ENCODE data around the gene FRYL.
"Not testable (repeated sequence)": the region's sequence is repeated elsewhere in the genome, so short reads cannot be mapped to it uniquely, and the experiment has no call there.

FRYL gene

DNA sequence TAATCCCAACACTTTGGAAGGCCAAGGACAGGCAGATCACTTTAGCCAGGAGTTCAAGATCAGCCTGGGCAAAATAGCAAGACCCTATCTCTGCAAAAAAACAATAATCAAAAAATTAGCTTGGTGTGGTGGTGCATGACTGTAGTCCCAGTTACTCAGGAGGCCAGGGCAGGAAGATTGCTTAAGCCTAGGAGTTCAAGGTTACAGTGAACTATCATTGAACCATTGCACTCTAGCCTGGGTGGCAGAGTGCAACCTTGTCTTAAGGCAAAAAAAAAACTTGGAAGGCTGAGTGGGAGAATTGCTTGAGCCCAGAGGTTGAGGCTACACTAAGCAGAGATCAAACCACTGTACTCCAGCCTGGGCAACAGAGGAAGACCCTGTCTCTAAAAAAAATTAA lies 5.2 kb upstream of the FRYL start:
- no peak for DNase-seq (ENCODE audit: low read depth, low spot score)

DNA sequence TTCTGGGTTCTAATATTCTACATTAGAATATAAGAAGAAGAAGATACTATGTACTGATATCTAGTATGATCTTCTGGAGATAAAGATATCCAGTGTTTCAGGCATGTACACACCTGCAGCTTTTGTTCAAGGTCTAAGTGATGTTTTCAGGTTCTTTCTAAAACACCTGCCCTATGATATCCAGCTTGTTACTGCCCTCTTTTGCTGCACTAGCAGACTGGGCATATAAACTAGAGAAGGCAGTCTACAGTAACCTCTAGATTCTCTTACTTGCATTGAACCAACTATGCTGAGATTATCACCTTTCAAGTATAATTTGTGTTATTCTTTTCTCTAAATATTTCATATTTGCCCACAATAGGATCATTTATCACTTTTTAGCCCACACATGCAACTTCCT lies 1.9 kb upstream of the FRYL start:
- DNase-seq (ENCODE audit: low read depth, low spot score) = no peak

DNA sequence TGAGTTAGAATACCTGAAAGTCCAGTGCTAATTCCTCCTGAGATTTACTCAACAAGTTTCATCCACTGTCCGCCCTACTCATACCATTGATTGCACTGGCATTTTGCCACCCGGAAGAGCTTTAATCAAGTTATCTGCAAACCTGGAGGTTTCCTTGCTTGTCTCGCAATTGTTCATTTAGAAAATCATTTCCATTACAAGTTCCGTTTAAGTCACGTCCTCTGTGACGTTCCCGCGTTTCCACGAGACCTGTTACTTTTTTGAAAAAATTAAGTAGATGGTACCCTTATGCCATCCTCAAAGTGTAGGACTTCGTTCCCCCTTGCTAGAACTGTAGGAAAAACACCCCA lies 761 bp upstream of the FRYL start:
- DNase-seq (ENCODE audit: low read depth, low spot score) = no peak

DNA sequence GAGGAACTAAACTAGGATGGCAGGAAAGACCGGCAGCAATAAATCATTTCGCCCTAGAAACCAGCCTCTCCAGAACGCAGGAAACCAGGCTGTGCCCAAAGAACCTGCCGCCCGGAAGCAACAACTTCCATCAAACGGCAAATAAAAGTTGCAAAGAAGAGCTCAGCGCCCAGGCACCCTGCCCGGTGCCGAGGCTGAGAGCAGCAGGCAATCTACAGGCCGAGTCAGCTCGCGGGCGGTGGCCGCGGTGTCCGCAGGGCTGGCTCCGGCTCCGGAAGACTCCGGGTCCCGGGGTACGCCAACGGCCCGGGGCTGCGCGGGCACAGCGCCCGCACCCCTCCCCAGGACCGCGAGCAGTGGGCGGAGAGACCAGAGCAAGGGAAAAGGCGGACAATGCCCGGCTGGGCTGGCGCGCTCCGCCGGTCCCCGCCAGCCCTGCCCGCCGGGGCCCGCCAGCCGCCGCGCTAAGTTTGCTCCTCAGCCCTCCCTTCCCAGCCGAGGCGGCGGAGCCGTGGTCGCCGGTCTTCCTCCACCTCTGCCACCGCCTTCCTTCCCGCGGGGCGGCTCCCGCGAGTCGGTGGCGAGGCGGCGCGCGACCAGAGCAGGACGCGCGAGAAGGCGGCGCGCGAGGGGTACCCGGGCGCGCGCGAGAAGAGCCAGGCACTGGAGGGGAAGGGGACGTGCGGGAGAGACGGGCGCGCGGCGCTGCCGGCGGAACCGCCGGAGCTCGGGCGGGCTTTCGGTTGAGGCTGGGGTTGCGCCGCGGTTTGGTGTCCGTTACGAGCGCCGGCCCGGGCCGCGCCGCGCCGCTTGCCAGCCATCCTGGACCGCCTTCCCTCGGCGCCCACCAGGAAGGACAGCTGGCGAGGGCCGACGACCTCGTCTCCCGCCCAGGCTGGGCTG lies 733 bp downstream of the FRYL start:
- DNase-seq (ENCODE audit: low read depth, low spot score) = peak; percentile 23

DNA sequence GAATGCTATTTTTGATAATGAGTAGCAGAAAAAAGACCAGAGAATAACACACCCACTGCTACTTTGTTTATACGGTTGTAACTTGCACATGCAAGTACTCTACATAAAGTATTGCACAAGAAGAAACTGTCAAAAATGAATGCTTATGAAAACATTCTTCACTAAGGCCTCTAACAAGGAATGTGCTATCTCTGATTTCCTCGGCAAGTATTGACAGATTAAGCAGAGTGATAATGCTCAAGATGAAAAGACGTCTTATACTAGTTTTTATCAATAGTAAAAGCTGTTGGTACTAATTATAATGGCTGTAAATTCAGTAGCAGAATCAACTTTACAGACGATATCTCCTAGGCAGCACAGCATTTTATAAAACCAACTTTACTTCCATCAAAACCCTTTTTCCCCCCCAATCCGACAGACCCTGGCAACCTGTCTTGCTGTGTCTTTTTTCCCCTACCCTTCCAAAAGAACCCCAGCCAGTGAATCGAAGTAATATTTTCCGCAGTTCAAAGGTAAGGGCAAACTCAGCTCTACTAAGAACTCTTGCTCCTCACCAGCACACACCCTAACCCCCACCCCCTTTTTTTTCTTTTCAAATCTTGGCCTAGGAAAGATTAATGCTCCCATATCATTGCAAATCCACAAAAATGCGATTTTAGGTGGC lies 1.5 kb downstream of the FRYL start:
- no peak for DNase-seq (ENCODE audit: low read depth, low spot score)

DNA sequence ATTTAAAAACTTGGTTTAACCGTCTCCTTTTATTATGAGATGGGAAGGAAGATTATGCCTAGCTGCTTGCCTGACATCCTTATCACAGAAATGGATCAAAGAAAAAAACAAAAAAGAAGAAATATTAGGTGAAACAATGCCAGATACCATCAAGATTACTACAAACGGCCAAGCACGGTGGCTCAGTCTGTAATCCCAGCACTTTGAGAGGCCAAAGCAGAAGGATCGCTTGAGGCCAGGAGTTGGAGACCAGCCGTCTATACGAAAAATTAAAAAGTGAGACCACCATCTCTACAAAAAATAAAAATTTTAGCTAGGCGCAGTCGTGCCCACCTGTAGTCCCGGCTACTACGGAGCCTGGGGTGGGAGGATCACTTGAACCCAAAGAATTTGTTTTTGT lies 2.3 kb downstream of the FRYL start:
- DNase-seq (ENCODE audit: low read depth, low spot score) = no peak

DNA sequence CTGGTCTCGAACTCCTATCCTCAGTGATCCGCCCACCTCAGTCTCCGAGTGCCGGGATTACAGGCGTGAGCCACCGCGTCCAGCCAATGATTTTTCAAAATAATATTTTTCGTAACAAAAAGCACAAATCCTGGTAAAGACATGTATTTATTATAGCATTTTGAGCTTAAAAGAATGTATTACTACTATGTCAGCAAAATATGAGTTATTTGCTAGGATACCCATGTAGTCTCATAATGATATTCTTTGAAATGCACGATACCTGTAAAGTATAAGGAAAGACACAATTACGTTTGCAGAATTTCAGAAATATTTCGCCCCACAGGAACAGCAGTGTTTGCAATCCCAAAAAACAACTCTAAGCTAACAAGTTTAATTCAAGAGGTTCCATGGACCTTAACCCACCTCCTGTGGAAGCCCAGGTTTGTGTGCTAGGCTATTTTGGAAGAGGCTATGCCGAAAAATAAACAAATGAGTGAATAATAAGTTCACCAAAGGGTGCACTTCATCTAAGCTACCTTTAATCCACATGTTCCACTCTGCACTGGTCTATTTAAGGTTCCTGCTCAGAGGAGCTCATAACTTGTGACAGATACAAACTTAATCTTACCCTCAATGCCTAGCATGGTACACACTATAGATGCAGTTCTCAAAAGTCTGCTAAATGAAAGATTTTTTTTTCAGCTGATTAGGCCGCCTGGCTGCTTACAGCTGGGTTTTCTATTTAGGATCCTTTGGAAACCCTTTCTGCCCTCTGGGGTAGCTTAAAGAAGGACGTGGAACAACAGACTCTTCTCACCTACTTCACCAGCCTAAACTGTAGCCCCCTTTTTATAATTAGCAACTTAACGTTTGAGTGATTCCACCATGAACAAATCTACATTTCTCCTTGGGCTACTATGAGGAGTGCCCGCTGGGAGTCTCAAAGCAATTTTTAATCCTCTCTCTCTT lies 5.0 kb downstream of the FRYL start:
- no peak for DNase-seq (ENCODE audit: low read depth, low spot score)

DNA sequence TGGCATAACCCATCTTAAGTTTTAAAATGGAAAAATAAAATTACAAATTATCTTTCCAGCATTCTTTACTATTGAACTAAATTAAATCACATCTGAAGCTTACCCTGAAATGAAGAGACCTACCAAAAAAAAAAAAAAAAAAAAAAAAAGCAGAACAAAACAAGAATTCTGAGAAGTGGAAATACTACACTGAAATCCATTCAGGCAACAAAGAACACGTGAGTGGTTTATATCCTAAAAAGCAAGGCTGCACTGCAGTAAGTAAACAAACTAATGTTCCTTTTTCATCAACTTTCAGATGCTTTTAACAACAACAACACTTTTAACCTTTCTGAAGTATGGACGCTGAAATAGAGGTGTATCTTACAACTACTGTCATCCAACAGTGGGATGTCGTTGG lies 7.5 kb downstream of the FRYL start:
- no peak for DNase-seq (ENCODE audit: low read depth, low spot score)

DNA sequence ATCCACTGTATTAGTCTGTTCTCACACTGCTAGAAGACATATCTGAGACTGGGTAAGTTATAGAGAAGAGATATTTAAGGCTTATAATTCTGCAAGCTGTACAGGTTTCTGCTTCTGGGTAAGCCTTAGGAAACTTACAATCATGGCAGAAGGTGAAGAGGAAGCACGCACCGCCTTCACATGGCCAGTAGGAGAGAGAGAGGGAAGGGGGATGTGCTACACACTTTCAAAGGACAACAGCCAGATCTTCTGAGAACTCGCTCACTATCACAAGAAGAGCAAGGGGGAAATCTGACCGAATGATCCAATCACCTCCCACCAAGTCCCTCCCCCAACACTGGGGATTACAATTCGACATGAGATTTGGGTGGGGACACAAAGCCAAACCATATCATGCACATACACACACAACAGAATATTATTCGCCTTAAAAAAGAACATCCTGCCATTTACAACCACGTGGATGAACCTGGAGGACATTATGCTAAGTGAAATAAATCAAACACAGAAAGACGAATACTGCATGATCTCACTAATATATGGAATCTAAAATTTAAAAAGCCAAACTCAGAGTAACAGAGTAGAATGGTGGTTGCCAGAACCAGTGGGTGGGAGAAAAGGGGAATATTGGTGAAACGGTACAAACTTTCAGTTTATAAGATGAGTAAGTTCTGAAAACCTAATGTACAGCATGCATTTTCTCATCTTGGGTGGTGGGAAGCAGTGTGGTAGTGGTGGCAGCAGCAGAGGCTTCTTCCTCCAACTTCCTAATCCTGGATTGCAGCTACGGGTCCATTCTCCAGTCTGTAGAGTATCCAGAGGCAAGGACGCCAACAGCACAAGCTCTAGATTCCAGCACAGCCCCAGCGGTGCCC lies 12.8 kb downstream of the FRYL start:
- DNase-seq (ENCODE audit: low read depth, low spot score) = no peak

DNA sequence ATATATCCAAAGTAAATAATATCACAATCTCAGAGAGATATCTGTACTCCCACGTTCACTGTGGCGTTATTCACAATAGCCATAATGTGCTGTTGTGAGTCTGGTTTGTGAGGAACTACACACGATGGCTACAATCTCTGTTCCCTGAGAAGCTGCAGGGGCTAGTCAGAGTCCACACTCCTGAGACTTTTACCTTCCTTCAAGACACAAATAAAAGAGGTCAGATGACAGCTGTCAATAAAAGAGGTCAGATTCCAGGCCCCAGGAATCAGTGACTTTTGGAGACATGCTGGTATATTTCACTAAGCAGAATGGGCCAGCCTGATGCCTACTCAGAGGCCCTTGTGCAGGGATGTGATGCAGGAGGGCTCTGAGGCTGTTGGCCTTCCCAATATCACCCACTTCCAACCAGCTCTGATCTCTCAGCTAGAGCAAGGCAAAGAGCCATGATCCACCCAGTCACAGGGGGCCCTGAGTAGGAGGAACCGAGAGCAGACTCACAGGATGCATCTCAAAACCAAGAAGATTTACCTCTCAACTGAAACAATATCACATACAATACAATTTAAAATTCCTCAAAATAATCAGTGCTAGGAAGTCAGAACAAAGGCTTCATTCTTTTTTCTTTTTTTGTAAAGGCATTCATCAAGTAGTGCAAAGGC lies 13.8 kb downstream of the FRYL start:
- DNase-seq (ENCODE audit: low read depth, low spot score) = no peak

DNA sequence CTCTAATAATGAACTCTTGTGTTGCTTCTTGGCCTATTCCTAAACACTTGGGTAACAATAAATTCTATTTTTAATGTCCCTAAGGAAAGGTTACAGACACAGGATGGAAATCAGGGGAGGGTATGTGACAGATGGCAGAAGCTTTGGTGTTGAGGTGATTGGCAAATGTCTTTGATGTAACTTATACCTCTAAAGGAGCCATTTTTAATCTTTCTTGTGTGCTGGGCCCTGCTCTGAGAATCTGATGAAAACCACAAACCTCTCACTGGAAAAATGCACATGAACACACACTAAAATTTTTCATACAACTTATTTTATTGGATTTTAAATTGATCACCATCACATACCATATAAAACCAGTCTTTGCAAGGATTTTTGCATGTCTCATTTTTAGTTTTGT lies 17.7 kb downstream of the FRYL start:
- no peak for DNase-seq (ENCODE audit: low read depth, low spot score)

DNA sequence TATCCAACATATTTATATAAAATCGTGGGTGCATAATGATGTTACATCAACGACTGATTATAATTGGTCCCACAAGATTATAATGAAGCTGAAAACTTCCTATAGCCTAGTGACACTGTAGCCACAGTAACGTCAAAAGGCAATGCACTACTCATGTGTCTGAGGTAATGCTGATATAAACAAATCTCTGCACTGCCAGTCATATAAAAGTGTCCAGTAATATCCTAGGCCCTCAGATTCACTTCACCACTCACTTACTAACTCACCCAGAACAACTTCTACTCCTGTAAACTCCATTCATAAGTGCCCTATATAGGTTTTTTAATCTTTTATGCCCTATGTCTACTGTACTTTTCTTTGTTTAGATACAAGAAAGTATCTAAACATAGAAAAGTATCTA lies 18.8 kb downstream of the FRYL start:
- no peak for DNase-seq (ENCODE audit: low read depth, low spot score)

DNA sequence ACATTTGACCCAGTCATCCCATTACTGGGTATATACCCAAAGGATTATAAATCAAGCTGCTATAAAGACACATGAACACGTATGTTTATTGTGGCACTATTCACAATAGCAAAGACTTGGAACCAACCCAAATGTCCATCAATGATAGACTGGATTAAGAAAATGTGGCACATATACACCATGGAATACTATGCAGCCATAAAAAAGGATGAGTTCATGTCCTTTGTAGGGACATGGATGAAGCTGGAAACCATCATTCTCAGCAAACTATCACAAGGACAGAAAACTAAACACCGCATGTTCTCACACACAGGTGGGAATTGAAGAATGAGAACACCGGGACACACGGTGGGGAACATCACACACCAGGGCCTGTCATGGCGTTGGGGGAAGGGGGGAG lies 21.4 kb downstream of the FRYL start:
- not testable (repeated sequence) for DNase-seq (ENCODE audit: low read depth, low spot score)

DNA sequence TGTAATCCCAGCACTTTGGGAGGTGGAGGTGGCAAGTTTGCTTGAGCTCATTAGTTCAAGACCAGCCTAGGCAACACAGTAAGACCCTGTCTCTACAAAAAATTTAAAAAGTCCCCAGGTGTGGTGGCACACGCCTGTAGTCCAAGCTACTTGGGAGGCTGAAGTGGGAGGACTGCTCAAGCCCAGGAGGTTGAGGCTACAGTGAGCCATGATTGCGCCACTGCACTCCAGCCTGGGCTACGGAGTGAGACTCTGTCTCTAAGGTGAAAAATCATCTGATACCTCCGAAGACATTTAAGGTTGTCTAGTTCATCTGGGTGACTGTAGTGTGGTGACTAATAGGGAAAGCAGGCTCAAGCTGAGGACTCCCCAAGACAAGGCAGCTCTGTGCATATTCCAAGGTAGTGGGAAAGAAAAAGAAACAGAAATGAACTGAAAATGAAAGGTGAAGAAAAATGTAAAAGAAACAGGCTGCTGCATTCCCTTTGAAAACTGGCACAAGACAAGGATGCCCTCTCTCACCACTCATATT lies 23.3 kb downstream of the FRYL start:
- no peak for DNase-seq (ENCODE audit: low read depth, low spot score)

DNA sequence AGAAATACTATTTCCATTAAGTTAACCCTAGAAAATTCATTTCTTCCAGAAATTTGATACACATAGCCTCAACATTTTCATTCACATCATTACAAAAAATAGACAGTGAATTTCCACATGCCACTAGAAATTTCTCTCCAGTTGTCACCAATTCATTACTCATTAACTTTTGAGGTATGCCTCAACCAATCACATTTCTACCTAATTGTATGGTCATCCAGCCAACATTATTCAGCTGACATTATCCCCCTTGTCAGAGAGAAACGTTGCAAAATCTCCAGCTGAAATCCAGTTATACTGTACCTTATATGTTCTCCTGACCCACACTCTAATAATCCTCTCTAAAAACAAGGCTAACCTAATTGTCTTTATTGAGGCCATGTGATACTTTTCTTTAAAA lies 24.8 kb downstream of the FRYL start:
- no peak for DNase-seq (ENCODE audit: low read depth, low spot score)

DNA sequence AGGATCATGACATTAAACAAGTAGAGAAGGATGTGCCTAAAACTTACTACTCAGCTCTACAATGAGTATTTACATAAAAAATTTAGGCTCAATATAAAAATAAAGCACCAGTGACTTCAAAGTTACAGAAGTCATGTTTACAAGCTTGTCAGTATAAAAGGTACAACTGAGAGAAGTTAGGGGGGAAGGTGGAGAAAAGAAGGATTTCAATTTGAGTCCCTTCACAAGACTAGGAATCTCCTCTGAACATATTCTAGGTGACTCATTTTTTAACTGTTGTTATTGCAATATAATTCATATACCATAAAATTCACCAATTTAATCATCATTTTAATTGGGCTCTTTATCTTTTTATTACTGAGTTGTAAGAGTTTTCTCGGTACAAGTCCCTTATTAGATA lies 26.9 kb downstream of the FRYL start:
- DNase-seq (ENCODE audit: low read depth, low spot score) = no peak

DNA sequence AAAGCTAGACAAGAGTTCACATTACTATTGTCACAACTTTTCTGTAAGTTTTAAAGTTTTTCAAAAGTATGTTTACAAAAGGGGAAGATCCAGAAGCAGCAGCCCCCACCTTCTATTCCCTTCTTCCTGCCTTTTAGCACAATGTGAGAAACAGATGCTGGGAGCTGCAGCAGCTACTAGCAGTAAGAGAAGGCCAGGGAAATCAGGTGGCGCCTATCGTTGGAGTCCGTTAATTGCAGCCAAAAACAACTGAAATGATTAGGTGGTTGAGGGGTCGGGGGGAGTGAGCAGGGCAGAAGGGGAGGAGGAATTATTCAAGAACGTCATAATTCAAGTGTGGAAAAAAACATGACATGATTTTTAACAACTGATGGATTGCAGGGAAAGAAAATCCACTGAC lies 27.4 kb downstream of the FRYL start:
- DNase-seq (ENCODE audit: low read depth, low spot score) = no peak

DNA sequence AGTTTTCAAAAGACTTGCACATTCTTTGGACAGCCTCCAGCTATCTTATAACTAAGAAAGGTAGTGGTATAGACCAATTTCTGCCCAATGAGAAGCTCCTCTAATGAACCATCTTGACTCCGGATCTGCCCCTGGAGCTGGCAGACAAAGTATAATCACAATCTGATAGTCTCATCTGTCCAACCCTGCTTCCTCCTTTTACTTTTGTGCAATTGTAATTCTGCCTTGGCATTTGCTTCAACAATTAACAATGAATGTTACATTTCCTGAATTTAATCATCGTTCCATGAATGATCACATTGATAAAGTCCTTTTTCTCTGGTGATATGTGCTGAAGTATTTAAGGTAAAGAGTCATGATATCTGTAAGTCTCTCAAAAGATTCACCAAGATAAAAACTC lies 27.8 kb downstream of the FRYL start:
- no peak for DNase-seq (ENCODE audit: low read depth, low spot score)

DNA sequence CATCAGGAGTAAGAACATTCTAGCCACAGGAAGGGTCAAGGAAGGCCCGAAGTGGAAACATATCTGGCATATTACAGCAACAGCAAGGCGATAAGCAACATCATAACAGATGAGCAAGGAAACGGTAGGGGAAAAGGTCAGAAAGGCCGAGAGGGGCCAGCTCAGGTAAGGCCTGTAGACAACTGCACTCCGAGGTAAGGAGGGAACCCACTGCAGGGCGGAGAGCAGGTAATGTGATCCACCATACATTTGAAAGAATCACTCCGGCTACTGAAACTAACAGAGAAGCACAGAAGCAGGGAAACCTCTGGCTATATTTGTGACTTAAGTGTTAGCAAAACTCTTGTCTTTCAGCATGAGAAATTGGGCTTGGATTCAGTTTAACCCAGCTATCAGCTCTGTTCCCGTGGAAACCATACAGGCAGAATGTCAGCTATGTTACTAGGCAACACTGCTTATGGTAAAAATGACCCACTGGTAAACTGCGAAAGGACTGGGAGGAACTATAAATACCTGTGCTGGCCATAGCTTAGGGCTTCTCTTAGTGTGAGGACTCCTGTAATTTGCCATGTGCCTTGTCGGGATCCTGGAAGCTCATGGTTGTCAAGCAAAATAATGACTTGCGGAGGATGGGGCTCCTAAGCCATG lies 31.0 kb downstream of the FRYL start:
- DNase-seq (ENCODE audit: low read depth, low spot score) = no peak

All from activated naive CD8-positive, alpha-beta T cell treated with anti-CD3 and anti-CD28 coated beads, Interleukin-2, amount 50 U/mL, for 16 hours (primary cell).